Body of pancreas (tissue), 4 donors: ENCODE measurements around the gene WDR64. TPM values are rescaled to one million over a fixed set of nuclear protein-coding genes. Genes with fewer than 3 reads are reported as not detected.
A peak's percentile ranks its signal among the peaks of the same experiment; 100 is the strongest.

Experiments used
- ATAC-seq: fragments of 150-250 bp; one replicate; pipeline ENCODE4 v1.9.1; 2016
- DNase-seq, 4 donors: peaks; one replicate each; pipeline ENCODE4 v3.0.0-alpha.2; 2019
- H3K27ac ChIP-seq, 4 donors: fragments of 200-600 bp; sonication (generic); 1 replicate in 3 of 4; 2 replicates in 1 of 4; pipeline versions ENCODE4 v1.5.1 to v1.6.1; 2016 to 2019; ENCODE audit warnings: mild to moderate bottlenecking in 1 of 4, mixed read lengths in 1 of 4, moderate library complexity in 1 of 4
- H3K27me3 ChIP-seq, 2 donors: fragments of 200-600 bp; sonication (generic); one replicate each; pipeline ENCODE4 v1.6.0; 2016; ENCODE audit warnings: mild to moderate bottlenecking in 1 of 2
- H3K36me3 ChIP-seq, 2 donors: fragments of 200-600 bp; sonication (generic); replicated peaks in 1 of 2; 2 replicates each; pipeline ENCODE4 v1.5.1; 2016; ENCODE audit warnings: low read depth in 2 of 2; ENCODE audit not compliant: insufficient read depth in 1 of 2
- H3K4me1 ChIP-seq: fragments of 200-600 bp; sonication (generic); one replicate; pipeline ENCODE4 v1.6.0; 2016
- H3K4me3 ChIP-seq, 2 donors: fragments of 200-600 bp; sonication (generic); 1 replicate in 1 of 2; 2 replicates in 1 of 2; pipeline ENCODE4 v1.5.1; 2016 to 2019
- H3K9me3 ChIP-seq, 3 donors: fragments of 200-600 bp; sonication (generic); 1 replicate in 2 of 3; 2 replicates in 1 of 3; pipeline ENCODE4 v1.5.1; 2016
- POLR2A ChIP-seq, 3 donors: fragments of 450-650 bp; IDR thresholded peaks; one replicate each; pipeline ENCODE4 v1.6.1; 2016; ENCODE audit warnings: antibody characterized with exemption in 3 of 3, mild to moderate bottlenecking in 2 of 3
- WGBS, 2 donors: methylation state at CpG; one replicate each; pipeline ENCODE4 v1.1.5; 2017; 5-methylcytosine and 5-hydroxymethylcytosine counted together
- intact Hi-C: fragments of 100-400 bp; cut with DNase I; formaldehyde crosslinking; loops from one replicate; pipeline ENCODE4 v1.15.1; 2023
- total RNA-seq, 2 donors: library from RNA; depleted of rRNA; stranded (reverse); fragments of >200 nt; gene quantifications; one replicate each; pipeline ENCODE4 v1.1.0, GENCODE V29; 2016
- TF ChIP-seq, protein P1 (sequence below), 7 experiments: fragments of 450-650 bp in 4 of 7; fragments of 200-600 bp in 3 of 7; sonication (generic) in 3 of 7; IDR thresholded peaks; one replicate each; pipeline ENCODE4 v1.5.1; 2016 to 2019; ENCODE audit warnings: antibody characterized with exemption in 7 of 7

WDR64 gene
- total RNA-seq, 2 donors from 2014 or later = not detected

DNA sequence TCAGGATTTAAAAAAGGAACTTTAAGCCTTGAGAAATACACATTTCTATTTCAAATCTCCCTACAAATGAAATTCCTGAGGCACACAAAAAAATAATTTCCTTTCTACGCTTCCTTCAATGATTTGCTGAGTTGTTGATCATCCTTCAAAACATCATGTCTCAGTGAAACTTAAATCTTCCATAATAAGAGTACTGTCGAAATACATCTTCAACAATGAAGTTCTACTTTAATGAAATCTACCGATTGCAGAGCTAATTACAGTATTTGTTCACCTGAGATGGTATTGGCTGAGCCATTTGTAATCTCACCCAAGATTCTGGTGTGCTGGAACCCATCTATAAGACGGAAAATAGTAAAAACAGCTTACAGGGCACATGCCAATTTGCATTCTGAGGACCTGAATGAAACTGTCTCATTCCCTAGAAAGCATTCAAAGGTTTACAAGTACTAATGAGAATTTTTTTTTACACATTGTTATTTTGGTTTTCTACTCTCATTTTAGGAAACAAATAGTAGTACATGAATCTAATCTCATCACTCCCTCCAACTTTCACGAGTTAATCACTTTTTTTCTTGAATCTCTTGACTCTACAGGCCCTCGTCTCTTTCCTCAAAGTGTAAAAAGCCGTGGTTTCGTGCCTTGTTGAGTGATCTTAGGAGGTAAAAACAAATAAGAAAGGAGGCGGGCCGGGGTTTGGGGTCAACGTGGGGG is 13.0 kb upstream of the WDR64 start:
- no peak for DNase-seq
- TF ChIP-seq, protein P1, sequence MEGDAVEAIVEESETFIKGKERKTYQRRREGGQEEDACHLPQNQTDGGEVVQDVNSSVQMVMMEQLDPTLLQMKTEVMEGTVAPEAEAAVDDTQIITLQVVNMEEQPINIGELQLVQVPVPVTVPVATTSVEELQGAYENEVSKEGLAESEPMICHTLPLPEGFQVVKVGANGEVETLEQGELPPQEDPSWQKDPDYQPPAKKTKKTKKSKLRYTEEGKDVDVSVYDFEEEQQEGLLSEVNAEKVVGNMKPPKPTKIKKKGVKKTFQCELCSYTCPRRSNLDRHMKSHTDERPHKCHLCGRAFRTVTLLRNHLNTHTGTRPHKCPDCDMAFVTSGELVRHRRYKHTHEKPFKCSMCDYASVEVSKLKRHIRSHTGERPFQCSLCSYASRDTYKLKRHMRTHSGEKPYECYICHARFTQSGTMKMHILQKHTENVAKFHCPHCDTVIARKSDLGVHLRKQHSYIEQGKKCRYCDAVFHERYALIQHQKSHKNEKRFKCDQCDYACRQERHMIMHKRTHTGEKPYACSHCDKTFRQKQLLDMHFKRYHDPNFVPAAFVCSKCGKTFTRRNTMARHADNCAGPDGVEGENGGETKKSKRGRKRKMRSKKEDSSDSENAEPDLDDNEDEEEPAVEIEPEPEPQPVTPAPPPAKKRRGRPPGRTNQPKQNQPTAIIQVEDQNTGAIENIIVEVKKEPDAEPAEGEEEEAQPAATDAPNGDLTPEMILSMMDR (IDR thresholded peaks at IDR 0.05) = no peak
- TF ChIP-seq POLR2A (IDR thresholded peaks at IDR 0.05) = no peak
- intact Hi-C loops = loop anchor here (10.0 kb wide), 1 partner anchor 104 kb away; the partner anchor contains the start of gene KMO

DNA sequence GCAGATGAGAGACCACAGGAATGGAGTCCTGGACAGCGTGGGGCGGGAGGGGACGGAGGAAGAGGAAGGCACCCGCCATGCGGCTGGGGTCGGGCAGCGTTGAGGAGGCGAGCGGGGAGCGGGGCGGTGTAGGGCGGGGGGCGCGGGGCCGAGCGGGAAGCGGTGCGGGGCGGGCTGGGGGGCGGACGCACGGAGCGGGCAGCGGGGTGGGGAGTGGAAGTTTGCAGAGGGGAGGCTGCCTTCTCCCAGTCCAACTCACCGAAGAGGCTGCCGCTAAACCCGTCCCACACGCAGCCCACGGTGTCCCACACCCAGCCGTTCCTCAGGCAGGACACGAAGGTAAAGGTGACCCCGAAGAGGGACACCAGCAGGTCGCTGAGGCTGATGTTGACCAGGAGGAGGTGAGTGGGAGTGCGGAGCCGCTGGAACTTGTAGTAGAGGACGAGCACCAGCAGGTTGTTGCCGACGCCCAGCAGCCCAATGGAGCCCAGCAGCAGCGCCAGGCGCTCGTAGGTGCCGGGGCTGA is 12.4 kb upstream of the WDR64 start:
- TF ChIP-seq, protein P1 (IDR thresholded peaks at IDR 0.05) = peak in 1 of 7 experiments; percentile 8
- TF ChIP-seq POLR2A (IDR thresholded peaks at IDR 0.05) = peak in 1 of 3 donors; percentile 37
- WGBS, 2 donors = 0% methylated on average over 7 to 42 of the region's 42 CpGs
- peak overlapping the region; percentile 62 to 81 (median 75) for H3K27ac ChIP-seq
- ATAC-seq (peak; percentile 19), DNase-seq (peak in 1 of 4 donors; percentile 48)
- intact Hi-C loops = loop anchor here (10.0 kb wide), 1 partner anchor 105 kb away; the partner anchor contains the start of gene KMO
- peaks cover 38% of the 10 kb centered on the region for H3K4me1 ChIP-seq
- H3K4me3 ChIP-seq = peak overlapping the region; percentile 56 to 88
- H3K9me3 ChIP-seq = no peaks in the 10 kb centered on the region
- H3K27me3 ChIP-seq = no peaks in the 10 kb centered on the region
- H3K36me3 ChIP-seq = no peaks in the 10 kb centered on the region

More for the DNA sequence above, 13.0 kb upstream of the WDR64 start:
- H3K27ac ChIP-seq = peak overlapping the region in 2 of 4 donors; percentile 69 to 81
- no peaks in the 10 kb centered on the region for H3K9me3 ChIP-seq
- ATAC-seq = no peak
- WGBS, 2 donors = 14% methylated on average over 11 of the region's 11 CpGs
- peak overlapping the region; percentile 56 to 88 for H3K4me3 ChIP-seq
- peaks cover 38% of the 10 kb centered on the region for H3K4me1 ChIP-seq
- no peaks in the 10 kb centered on the region for H3K36me3 ChIP-seq
- H3K27me3 ChIP-seq = no peaks in the 10 kb centered on the region

DNA sequence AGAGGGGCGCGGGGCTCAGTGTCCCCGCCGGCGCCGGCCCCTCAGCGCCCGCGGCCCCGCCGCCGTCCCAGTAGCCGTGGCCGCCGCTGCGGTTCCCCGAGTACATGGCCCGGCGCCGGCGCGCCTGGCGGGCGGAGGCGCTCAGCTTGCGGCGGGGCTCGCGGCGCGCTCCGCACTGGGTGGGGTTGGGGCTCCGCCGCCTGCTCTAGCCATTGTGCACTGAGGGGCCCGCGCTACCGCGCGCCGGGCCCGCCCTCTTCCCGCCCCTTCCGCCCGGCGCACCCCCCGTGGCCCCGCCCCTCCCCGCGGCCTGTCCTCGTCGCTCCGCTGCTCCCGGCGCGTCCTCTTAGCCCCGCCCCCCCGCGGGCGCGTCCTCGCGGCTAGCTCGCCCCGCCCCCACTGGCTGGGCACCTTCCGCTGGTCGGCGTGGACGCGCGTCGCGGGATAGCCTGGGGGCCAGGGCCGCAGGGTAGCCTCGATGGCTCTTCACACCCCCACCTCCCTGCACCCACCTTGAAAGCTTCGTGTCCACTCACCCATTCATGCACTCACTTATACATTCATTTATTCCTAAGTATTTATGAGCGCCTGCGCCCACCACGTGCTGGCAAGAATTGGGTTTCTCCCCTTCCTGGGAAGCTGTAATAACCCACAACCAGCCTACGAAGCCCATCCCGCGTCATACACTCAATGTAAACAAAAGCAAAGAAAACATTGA is 11.8 kb upstream of the WDR64 start, which contains the start of the genes CHML and OPN3:
TSS of gene CHML (minus strand) at position 221 of the 718 bp plus-strand sequence. CDS start 4,603 bp downstream, outside the sequence.
TSS of gene OPN3 (minus strand) at position 221 of the 718 bp plus-strand sequence. CDS start at position 106, 115 bp downstream.
- TF ChIP-seq, protein P1 (IDR thresholded peaks at IDR 0.05) = peak in 1 of 7 experiments; percentile 25
- peak in 2 of 3 donors; percentile 62 to 78 for TF ChIP-seq POLR2A (IDR thresholded peaks at IDR 0.05)

DNA sequence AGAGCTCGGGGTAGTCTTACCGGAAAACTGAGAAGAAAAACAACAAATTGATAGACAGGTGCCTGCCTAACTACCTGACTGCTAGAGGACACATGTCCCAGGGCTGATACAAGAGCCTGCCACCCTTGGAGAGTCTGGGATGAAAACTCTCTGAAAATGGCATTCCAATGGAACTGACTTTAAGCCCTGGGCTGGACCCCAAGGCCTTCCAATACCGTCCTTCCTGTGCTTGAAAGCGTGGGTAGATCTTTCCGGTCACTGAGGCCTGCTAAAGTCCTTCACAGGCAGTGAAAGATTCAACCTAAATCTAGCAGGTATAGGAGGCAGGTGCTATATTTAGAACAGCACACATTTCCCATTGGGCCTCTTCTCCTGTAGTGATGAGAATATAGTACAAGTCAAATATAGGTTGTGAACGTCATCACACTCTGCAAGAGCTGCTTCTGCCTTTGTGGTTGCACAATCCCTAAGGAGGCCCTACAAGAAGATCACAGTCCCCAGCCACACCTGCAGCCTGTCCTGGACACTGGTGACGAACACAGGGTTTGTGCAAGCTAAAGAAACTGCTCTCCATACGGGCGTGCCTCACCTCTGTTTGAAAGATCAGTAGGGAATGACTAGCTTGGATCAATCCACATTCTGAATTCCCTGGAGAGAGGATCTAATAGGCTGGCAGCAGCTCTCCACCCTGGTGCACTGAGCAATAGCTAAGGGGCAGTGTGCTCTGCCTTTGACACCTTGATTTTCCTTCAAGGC is 11.0 kb upstream of the WDR64 start:
- H3K36me3 ChIP-seq = no peaks in the 10 kb centered on the region
- DNase-seq = peak in 1 of 4 donors; percentile 2
- no peak overlapping the region for H3K4me3 ChIP-seq
- no peaks in the 10 kb centered on the region for H3K9me3 ChIP-seq
- TF ChIP-seq, protein P1 (IDR thresholded peaks at IDR 0.05) = no peak
- TF ChIP-seq POLR2A (IDR thresholded peaks at IDR 0.05) = no peak
- no peaks in the 10 kb centered on the region for H3K27me3 ChIP-seq
- peak overlapping the region in 3 of 4 donors; percentile 32 to 81 (median 81) for H3K27ac ChIP-seq
- intact Hi-C loops = no loop called here
- ATAC-seq = no peak
- peaks cover 38% of the 10 kb centered on the region for H3K4me1 ChIP-seq
- 77 to 86% methylated on average over 6 to 9 of the region's 9 CpGs for WGBS, 2 donors

More for the DNA sequence above, 11.8 kb upstream of the WDR64 start, which contains the start of the genes CHML and OPN3:
- Histone ChIP-seq H3K27ac (peak within 1 kb of the TSS; percentile 62 to 81 (median 75)), H3K4me1 (peaks cover 38% of the 10 kb centered on the region), H3K36me3 (no peaks in the 10 kb centered on the region), H3K27me3 (no peaks in the 10 kb centered on the region), H3K4me3 (peak within 1 kb of the TSS; percentile 56 to 88), H3K9me3 (no peaks in the 10 kb centered on the region)
- ATAC-seq = peak; percentile 99
- WGBS, 2 donors = 5 to 10% methylated on average over 19 to 55 of the region's 81 CpGs
- intact Hi-C loops = no loop called here
- peak; percentile 94 to 96 (median 96) for DNase-seq
